H1 (cell line): ENCODE results near the gene CRYBG1. TPM values are rescaled to one million over a fixed set of nuclear protein-coding genes. Genes with fewer than 3 reads are reported as not detected.

Experiments used
- CTCF ChIA-PET: fragments of 300-600 bp; sonication (Branson Sonifier 250); formaldehyde crosslinking; loops from one replicate; lab custom pipeline; 2021; ENCODE audit not compliant: partially characterized antibody; lab: Charles Lee
- POLR2A ChIA-PET: fragments of 300-600 bp; sonication (Branson Sonifier 250); formaldehyde crosslinking; loops from one replicate; lab custom pipeline; 2021; ENCODE audit warnings: inconsistent platforms; ENCODE audit not compliant: partially characterized antibody; lab: Charles Lee
- DNase-seq, 2 experiments: peaks; one replicate each; pipeline versions ENCODE4 v3.0.0 to v3.0.0-alpha.2; 2010 to 2022; ENCODE audit warnings: low spot score in 2 of 2, low read depth in 1 of 2, mixed read lengths in 1 of 2
- FAIRE-seq: peaks from 2 replicates; lab custom pipeline; 2011; peaks lifted over from hg19 to GRCh38; lab: Jason Lieb, UNC
- H2AFZ ChIP-seq: 2 replicates; pipeline ENCODE4 v1.8.1; 2012; ENCODE audit warnings: low read length, inconsistent platforms
- H2AK5ac ChIP-seq: 2 replicates; pipeline ENCODE4 v1.6.1; 2013; ENCODE audit warnings: low read depth, low read length
- H2BK120ac ChIP-seq: replicated peaks from 2 replicates; pipeline ENCODE3; 2013; ENCODE audit warnings: low read depth, low read length, inconsistent platforms
- H2BK12ac ChIP-seq: 2 replicates; pipeline ENCODE4 v1.6.1; 2013; ENCODE audit warnings: low read depth, low read length
- H2BK15ac ChIP-seq: 2 replicates; pipeline ENCODE4 v1.6.1; 2013; ENCODE audit warnings: low read length
- H2BK20ac ChIP-seq: 2 replicates; pipeline ENCODE4 v1.6.1; 2013; ENCODE audit warnings: low read length
- H2BK5ac ChIP-seq: 2 replicates; pipeline ENCODE4 v1.6.1; 2013; ENCODE audit warnings: low read depth, low read length
- H3K14ac ChIP-seq: 2 replicates; pipeline ENCODE4 v1.6.1; 2013; ENCODE audit warnings: inconsistent platforms; ENCODE audit not compliant: insufficient read length
- H3K18ac ChIP-seq: 2 replicates; pipeline ENCODE4 v1.6.1; 2013; ENCODE audit warnings: low read length; ENCODE audit errors: extremely low read depth
- H3K23ac ChIP-seq: 2 replicates; pipeline ENCODE4 v1.6.1; 2013; ENCODE audit warnings: inconsistent platforms; ENCODE audit not compliant: insufficient read length
- H3K23me2 ChIP-seq: 2 replicates; pipeline ENCODE4 v1.6.1; 2013; ENCODE audit warnings: low read depth, low read length
- H3K27ac ChIP-seq: 2 replicates; pipeline ENCODE4 v1.6.1; 2011; ENCODE audit warnings: low read depth, low read length, inconsistent platforms
- H3K27me3 ChIP-seq, 4 experiments: replicated peaks in 1 of 4; 1 replicate in 1 of 4; 2 replicates in 3 of 4; pipeline versions ENCODE4 v1.6.1 to v1.8.1; 2011 to 2013; ENCODE audit warnings: low read length in 3 of 4, mild to moderate bottlenecking in 3 of 4, inconsistent platforms in 2 of 4, mixed read lengths in 2 of 4, moderate library complexity in 1 of 4; ENCODE audit not compliant: control insufficient read depth in 3 of 4, insufficient read depth in 3 of 4; ENCODE audit errors: extremely low read depth in 1 of 4
- H3K36me3 ChIP-seq, 4 experiments: 2 replicates each; pipeline versions ENCODE4 v1.6.1 to v1.8.1; 2011 to 2013; ENCODE audit warnings: mild to moderate bottlenecking in 4 of 4, low read length in 3 of 4, moderate library complexity in 2 of 4, control low read depth in 1 of 4, inconsistent platforms in 1 of 4; ENCODE audit not compliant: insufficient read depth in 4 of 4, control insufficient read depth in 2 of 4
- H3K4ac ChIP-seq: replicated peaks from 2 replicates; pipeline ENCODE3; 2013; ENCODE audit warnings: low read length, low read depth, mixed read lengths, inconsistent platforms; ENCODE audit not compliant: insufficient read length
- H3K4me1 ChIP-seq, 4 experiments: replicated peaks in 1 of 4; 1 replicate in 1 of 4; 2 replicates in 3 of 4; pipeline versions ENCODE4 v1.6.1 to v1.8.1; 2011 to 2013; ENCODE audit warnings: low read length in 3 of 4, inconsistent platforms in 2 of 4, mixed read lengths in 1 of 4; ENCODE audit not compliant: insufficient read depth in 4 of 4, control insufficient read depth in 3 of 4
- H3K4me2 ChIP-seq, 2 experiments: 2 replicates each; pipeline versions ENCODE4 v1.6.1 to v1.8.1; 2011 to 2013; ENCODE audit warnings: low read depth in 2 of 2, low read length in 2 of 2, control low read depth in 1 of 2, inconsistent platforms in 1 of 2, mild to moderate bottlenecking in 1 of 2; ENCODE audit not compliant: insufficient read depth in 1 of 2
- H3K4me3 ChIP-seq, 4 experiments: fragments of 200-600, 300-600 bp in 1 of 4; sonication (generic), shearing (Covaris generic), sonication (Bioruptor Twin) in 1 of 4; 2 replicates each; pipeline versions ENCODE4 v1.5.1 to v1.8.1; 2011 to 2016; ENCODE audit warnings: low read length in 4 of 4, low read depth in 3 of 4, control low read depth in 2 of 4, inconsistent platforms in 2 of 4, mild to moderate bottlenecking in 2 of 4, mixed read lengths in 1 of 4, moderate library complexity in 1 of 4; ENCODE audit not compliant: insufficient read depth in 2 of 4; ENCODE audit errors: extremely low read depth in 1 of 4
- H3K56ac ChIP-seq: replicated peaks from 2 replicates; pipeline ENCODE3; 2013; ENCODE audit warnings: low read depth, mild to moderate bottlenecking, mixed read lengths, low read length, inconsistent platforms; ENCODE audit not compliant: insufficient read length
- H3K79me1 ChIP-seq: 2 replicates; pipeline ENCODE4 v1.6.1; 2013; ENCODE audit warnings: low read depth, low read length, control low read depth
- H3K79me2 ChIP-seq, 2 experiments: 2 replicates each; pipeline versions ENCODE4 v1.6.1 to v1.8.1; 2012 to 2013; ENCODE audit warnings: low read length in 2 of 2, mild to moderate bottlenecking in 2 of 2, inconsistent platforms in 1 of 2; ENCODE audit not compliant: insufficient read depth in 2 of 2, control insufficient read depth in 1 of 2
- H3K9ac ChIP-seq, 4 experiments: replicated peaks in 1 of 4; 1 replicate in 1 of 4; 2 replicates in 3 of 4; pipeline versions ENCODE4 v1.6.1 to v1.8.1; 2011 to 2013; ENCODE audit warnings: low read depth in 3 of 4, low read length in 3 of 4, control low read depth in 2 of 4, mild to moderate bottlenecking in 2 of 4, moderate library complexity in 2 of 4, inconsistent platforms in 1 of 4; ENCODE audit errors: extremely low read depth in 1 of 4
- H3K9me3 ChIP-seq, 2 experiments: 2 replicates each; pipeline versions ENCODE4 v1.6.1 to v1.8.1; 2012 to 2013; ENCODE audit warnings: mild to moderate bottlenecking in 2 of 2, moderate library complexity in 2 of 2, control low read depth in 1 of 2, inconsistent platforms in 1 of 2, low read depth in 1 of 2, low read length in 1 of 2, mixed read lengths in 1 of 2; ENCODE audit not compliant: insufficient read depth in 2 of 2
- H4K20me1 ChIP-seq, 2 experiments: replicated peaks in 1 of 2; 2 replicates each; pipeline versions ENCODE3 to v1.8.1; 2011 to 2013; ENCODE audit warnings: inconsistent platforms in 2 of 2, low read length in 2 of 2, mild to moderate bottlenecking in 1 of 2; ENCODE audit not compliant: insufficient read depth in 2 of 2, control insufficient read depth in 1 of 2
- H4K5ac ChIP-seq: 2 replicates; pipeline ENCODE4 v1.6.1; 2013; ENCODE audit warnings: low read length, low read depth, mixed read lengths, inconsistent platforms; ENCODE audit not compliant: insufficient read length
- H4K8ac ChIP-seq: 2 replicates; pipeline ENCODE4 v1.8.0; 2013; ENCODE audit warnings: mild to moderate bottlenecking, moderate library complexity, low read length, inconsistent platforms; ENCODE audit not compliant: insufficient read depth; ENCODE audit errors: extremely low read depth
- H4K91ac ChIP-seq: replicated peaks from 2 replicates; pipeline ENCODE3; 2013; ENCODE audit warnings: low read length, mixed read lengths, inconsistent platforms; ENCODE audit not compliant: insufficient read length
- CHD1 ChIP-seq: IDR thresholded peaks from 2 replicates; pipeline ENCODE4 v1.6.1; 2012; ENCODE audit warnings: low read depth, low read length, improper control_type of control experiment
- GTF2F1 ChIP-seq: IDR thresholded peaks from 2 replicates; pipeline ENCODE4 v1.6.1; 2012; ENCODE audit warnings: low read depth, low read length, improper control_type of control experiment, borderline replicate concordance
- HDAC6 ChIP-seq: IDR thresholded peaks from one replicate; pipeline ENCODE4 v1.7.1; 2012; ENCODE audit warnings: low read depth, mild to moderate bottlenecking, inconsistent platforms, low read length, moderate library complexity
- WGBS, 2 experiments: shearing (Covaris generic) in 1 of 2; methylation state at CpG; one replicate each; pipeline versions ENCODE4 v1.1.6 to v1.1.7; 2013 to 2015; ENCODE audit warnings: low lambda C conversion rate in 2 of 2, mixed read lengths in 2 of 2, inconsistent platforms in 1 of 2, low coverage in 1 of 2, missing lambda C conversion rate in 1 of 2; ENCODE audit not compliant: insufficient replicate concordance in 2 of 2, insufficient coverage in 1 of 2, insufficient read length in 1 of 2; ENCODE audit errors: extremely low coverage in 1 of 2, missing lambda C conversion rate in 1 of 2; 5-methylcytosine and 5-hydroxymethylcytosine counted together
- polyA plus RNA-seq, 7 experiments: library from polyadenylated mRNA; depleted of rRNA in 3 of 7; stranded (reverse) in 5 of 7; unstranded in 2 of 7; fragments of >200 nt in 5 of 7; fragments of 200-250 nt in 2 of 7; gene quantifications; 1 replicate in 5 of 7; 2 replicates in 1 of 7; 4 replicates in 1 of 7; pipeline versions ENCODE4 v1.2.1 to v1.2.3, GENCODE V29; 2011 to 2013; ENCODE audit warnings: missing spikeins in 2 of 7, mixed read lengths in 2 of 7
- total RNA-seq: library from RNA; stranded (reverse); fragmentation: NEBNext Ultra II Directional; extraction: Animal tissue kit (Norgen Biotek cat#: 25700); gene quantifications from 2 replicates; pipeline ENCODE4 v1.2.1, GENCODE V29; 2021
- TF ChIP-seq, protein P1 (sequence below): IDR thresholded peaks from 2 replicates; pipeline ENCODE4 v1.6.1; 2012; ENCODE audit warnings: inconsistent platforms

The CRYBG1 gene
- total and polyA plus RNA-seq, 2 of the 8 experiments (the other 6 are each of a cell fraction or from before 2014, with no cell fraction given), result 2.2 to 11.6 TPM

DNA sequence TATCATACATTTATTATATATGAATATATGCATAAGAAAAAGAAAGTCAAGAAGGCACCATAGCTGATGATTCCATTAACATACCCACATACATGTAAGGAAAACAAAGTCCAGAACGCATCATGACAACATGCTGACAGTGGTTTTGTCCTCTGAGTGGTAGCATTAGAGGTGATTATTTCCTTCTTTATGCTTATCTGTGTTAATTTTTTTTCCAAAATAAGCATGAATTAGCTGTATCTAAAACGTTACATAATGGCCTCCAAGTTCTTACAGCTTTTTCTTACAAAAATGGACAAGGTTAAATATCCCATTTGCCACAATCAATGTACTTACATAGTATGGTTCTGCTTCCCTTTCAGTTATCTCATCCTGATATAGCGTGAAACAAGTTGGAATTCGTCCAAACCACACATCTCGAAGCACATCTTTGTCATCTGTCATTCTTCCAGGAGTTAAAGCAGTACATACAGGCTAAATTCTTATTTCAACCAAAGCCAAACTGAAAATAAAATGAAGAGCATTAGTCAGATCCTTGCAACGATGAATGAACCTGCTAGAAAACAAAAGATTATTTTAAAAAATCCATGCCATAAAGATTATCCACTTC, 44.6 kb upstream of the CRYBG1 start:
- H2BK120ac ChIP-seq, result no peak overlapping the region
- TF ChIP-seq HDAC6, result no peak
- TF ChIP-seq, protein P1, sequence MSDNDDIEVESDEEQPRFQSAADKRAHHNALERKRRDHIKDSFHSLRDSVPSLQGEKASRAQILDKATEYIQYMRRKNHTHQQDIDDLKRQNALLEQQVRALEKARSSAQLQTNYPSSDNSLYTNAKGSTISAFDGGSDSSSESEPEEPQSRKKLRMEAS, result no peak
- no peak for TF ChIP-seq CHD1
- no peak for TF ChIP-seq GTF2F1
- no peaks in the 10 kb centered on the region for H3K27me3 ChIP-seq
- H3K36me3 ChIP-seq, result peaks cover 2 to 26% (median 11%) of the 10 kb centered on the region in 4 experiments; a peak in 4 of 8 replicates
- 93% methylated on average over 6 of the region's 6 CpGs; no CpG with 5 or more reads in 1 of the 2 experiments for WGBS, 2 experiments
- H3K23ac ChIP-seq, result no peak overlapping the region
- H3K4ac ChIP-seq, result no peak overlapping the region
- H3K4me1 ChIP-seq, result no peaks in the 10 kb centered on the region
- H3K56ac ChIP-seq, result no peak overlapping the region
- H4K91ac ChIP-seq, result no peak overlapping the region
- no peak overlapping the region for H2BK20ac ChIP-seq
- H4K8ac ChIP-seq, result no peak overlapping the region
- no peak for FAIRE-seq
- no peak overlapping the region for H3K4me2 ChIP-seq
- H3K79me2 ChIP-seq, result peaks cover 0 to 81% of the 10 kb centered on the region in 2 experiments; a peak in 2 of 4 replicates
- no peak overlapping the region for H3K27ac ChIP-seq
- POLR2A ChIA-PET, result interaction anchor here (0.8 to 1.1 kb wide), 2 partner anchors 10 to 14 kb away, joined by 3 to 4 read pairs; partner anchors contain the start of gene ATG5
- H2AFZ ChIP-seq, result no peak overlapping the region
- H3K18ac ChIP-seq, result no peak overlapping the region
- no peak overlapping the region for H3K4me3 ChIP-seq
- no peak overlapping the region for H2BK12ac ChIP-seq
- no peaks in the 10 kb centered on the region for H3K9me3 ChIP-seq
- H4K20me1 ChIP-seq, result peaks cover 0 to 5% of the 10 kb centered on the region in 2 experiments
- no peak overlapping the region for H2AK5ac ChIP-seq
- no peak overlapping the region for H4K5ac ChIP-seq
- no peak overlapping the region for H2BK15ac ChIP-seq
- no peaks in the 10 kb centered on the region; the same call in 1 of the 2 replicates for H3K79me1 ChIP-seq
- H2BK5ac ChIP-seq, result no peak overlapping the region
- H3K23me2 ChIP-seq, result no peaks in the 10 kb centered on the region
- CTCF ChIA-PET, result interaction anchor here (1.1 to 1.3 kb wide), 2 partner anchors 11 to 14 kb away, joined by 3 read pairs; no protein-coding TSS in a partner anchor
- no peak overlapping the region for H3K14ac ChIP-seq
- no peak overlapping the region for H3K9ac ChIP-seq
- no peak for DNase-seq
